Endothelial cell of umbilical vein (primary cell): ENCODE results near the gene MAPRE2. TPM values are rescaled to one million over a fixed set of nuclear protein-coding genes. Genes with fewer than 3 reads are reported as not detected.

Experiments used
- BruUV-seq: library from RNA; stranded (reverse); fragments of 400-500 nt; replicated peaks from 2 replicates; lab custom pipeline; 2021; lab: Mats Ljungman, UMichigan
- CTCF ChIA-PET: fragments of 300-600, 350-600 bp; sonication (Branson Sonifier 250); formaldehyde crosslinking; loops from one replicate; lab custom pipeline; 2021; ENCODE audit warnings: antibody characterized with exemption, inconsistent platforms; lab: Charles Lee
- POLR2A ChIA-PET: fragments of 300-600, 350-600 bp; sonication (Branson Sonifier 250); formaldehyde crosslinking; loops from one replicate; lab custom pipeline; 2021; ENCODE audit warnings: antibody characterized with exemption, inconsistent platforms; lab: Charles Lee
- DNase-seq: peaks from one replicate; pipeline ENCODE4 v3.0.0-alpha.2; 2011; ENCODE audit warnings: low read depth, low spot score
- FAIRE-seq: peaks from 2 replicates; lab custom pipeline; 2011; peaks lifted over from hg19 to GRCh38; lab: Jason Lieb, UNC
- H2AFZ ChIP-seq: 2 replicates; pipeline ENCODE4 v1.6.0; 2012; ENCODE audit warnings: low read depth, low read length, control low read depth, inconsistent platforms
- H3K27ac ChIP-seq: 2 replicates; pipeline ENCODE4 v1.5.1; 2011; ENCODE audit warnings: low read depth, mild to moderate bottlenecking, control low read depth, low read length, moderate library complexity; ENCODE audit not compliant: insufficient read depth
- H3K27me3 ChIP-seq, 2 experiments: 2 replicates each; pipeline versions ENCODE4 v1.6.0 to v1.6.1; 2011; ENCODE audit warnings: low read length in 2 of 2, mixed read lengths in 1 of 2; ENCODE audit not compliant: control insufficient read depth in 2 of 2, insufficient read depth in 2 of 2
- H3K36me3 ChIP-seq, 2 experiments: 2 replicates in 1 of 2; 3 replicates in 1 of 2; pipeline ENCODE4 v1.5.1; 2011; ENCODE audit warnings: low read length in 2 of 2, mild to moderate bottlenecking in 1 of 2, moderate library complexity in 1 of 2; ENCODE audit not compliant: control insufficient read depth in 2 of 2, insufficient read depth in 2 of 2; ENCODE audit errors: extremely low read depth in 1 of 2
- H3K4me1 ChIP-seq: 3 replicates; pipeline ENCODE4 v1.5.1; 2011; ENCODE audit warnings: mild to moderate bottlenecking, low read length; ENCODE audit not compliant: control insufficient read depth, insufficient read depth; ENCODE audit errors: extremely low read depth
- H3K4me2 ChIP-seq: 2 replicates; pipeline ENCODE4 v1.6.1; 2011; ENCODE audit warnings: low read length, control low read depth, mixed read lengths; ENCODE audit not compliant: insufficient read depth
- H3K4me3 ChIP-seq, 3 experiments: fragments of 200-600 bp in 1 of 3; sonication (generic), shearing (Covaris generic) in 1 of 3; replicated peaks in 1 of 3; 2 replicates each; pipeline ENCODE4 v1.5.1; 2011 to 2016; ENCODE audit warnings: control low read depth in 3 of 3, low read length in 3 of 3, mild to moderate bottlenecking in 2 of 3, inconsistent platforms in 1 of 3, low read depth in 1 of 3, moderate library complexity in 1 of 3; ENCODE audit not compliant: insufficient read depth in 1 of 3
- H3K79me2 ChIP-seq: 2 replicates; pipeline ENCODE4 v1.6.0; 2012; ENCODE audit warnings: low read length, inconsistent platforms; ENCODE audit not compliant: control insufficient read depth, insufficient read depth
- H3K9ac ChIP-seq: replicated peaks from 2 replicates; pipeline ENCODE3; 2011; ENCODE audit warnings: low read length, control low read depth; ENCODE audit not compliant: insufficient read depth; ENCODE audit errors: extremely low read depth
- H3K9me1 ChIP-seq: replicated peaks from 3 replicates; pipeline ENCODE4 v1.6.0; 2011; ENCODE audit warnings: mild to moderate bottlenecking, low read length; ENCODE audit not compliant: control insufficient read depth, insufficient read depth; ENCODE audit errors: extremely low read depth
- H3K9me3 ChIP-seq: replicated peaks from 2 replicates; pipeline ENCODE4 v1.5.1; 2012; ENCODE audit warnings: low read length, inconsistent platforms; ENCODE audit not compliant: control insufficient read depth, insufficient read depth
- H4K20me1 ChIP-seq: replicated peaks from 2 replicates; pipeline ENCODE3; 2011; ENCODE audit warnings: mild to moderate bottlenecking, low read length; ENCODE audit not compliant: control insufficient read depth, insufficient read depth; ENCODE audit errors: extremely low read depth
- FOS ChIP-seq: IDR thresholded peaks from 2 replicates; pipeline ENCODE4 v1.6.1; 2011; ENCODE audit warnings: mild to moderate bottlenecking, low read length, moderate library complexity, borderline replicate concordance; ENCODE audit not compliant: insufficient read depth
- JUN ChIP-seq: IDR thresholded peaks from 2 replicates; pipeline ENCODE4 v1.6.1; 2011; ENCODE audit warnings: borderline replicate concordance, low read depth; ENCODE audit not compliant: insufficient read length, insufficient read depth
- POLR2A ChIP-seq: IDR thresholded peaks from 2 replicates; pipeline ENCODE4 v1.6.1; 2012; ENCODE audit warnings: low read depth, mild to moderate bottlenecking, control low read depth, low read length
- POLR2AphosphoS5 ChIP-seq: IDR thresholded peaks from 2 replicates; pipeline ENCODE4 v1.6.1; 2012; ENCODE audit warnings: low read depth, mild to moderate bottlenecking, control low read depth, low read length, moderate library complexity; ENCODE audit not compliant: insufficient read depth
- dilution Hi-C: fragments of 300-500 bp; cut with MboI; formaldehyde crosslinking; loops from one replicate; pipeline ENCODE4 v1.15.0; 2019; ENCODE audit warnings: low sequenced_read_pairs; ENCODE audit not compliant: extremely low pct_ligation_motif_present
- intact Hi-C: fragments of 100-400 bp; cut with micrococcal nuclease; formaldehyde crosslinking; loops from one replicate; pipeline ENCODE4 v1.10.0; 2022
- polyA plus RNA-seq, 4 experiments: library from polyadenylated mRNA; depleted of rRNA in 3 of 4; stranded (reverse) in 3 of 4; unstranded in 1 of 4; fragments of >200 nt; gene quantifications; 2 replicates each; pipeline versions ENCODE4 v1.2.1 to v1.2.3, GENCODE V29; 2011 to 2012; ENCODE audit warnings: missing spikeins in 1 of 4
- total RNA-seq: library from RNA; stranded (reverse); gene quantifications from 2 replicates; pipeline ENCODE4 v1.2.3, GENCODE V29; 2021
- TF ChIP-seq, protein P1 (sequence below), 2 donors: IDR thresholded peaks; 1 replicate in 1 of 2; 2 replicates in 1 of 2; pipeline ENCODE4 v1.5.1; 2011; ENCODE audit warnings: low read length in 2 of 2, mild to moderate bottlenecking in 2 of 2, moderate library complexity in 2 of 2, control low read depth in 1 of 2, inconsistent platforms in 1 of 2, low read depth in 1 of 2; ENCODE audit not compliant: insufficient read depth in 1 of 2; ENCODE audit errors: extremely low read depth in 1 of 2

The MAPRE2 gene
- total and polyA plus RNA-seq, 2 donors (not counting 3 experiments of a cell fraction or from before 2014, with no cell fraction given), result 117 to 148 TPM

DNA sequence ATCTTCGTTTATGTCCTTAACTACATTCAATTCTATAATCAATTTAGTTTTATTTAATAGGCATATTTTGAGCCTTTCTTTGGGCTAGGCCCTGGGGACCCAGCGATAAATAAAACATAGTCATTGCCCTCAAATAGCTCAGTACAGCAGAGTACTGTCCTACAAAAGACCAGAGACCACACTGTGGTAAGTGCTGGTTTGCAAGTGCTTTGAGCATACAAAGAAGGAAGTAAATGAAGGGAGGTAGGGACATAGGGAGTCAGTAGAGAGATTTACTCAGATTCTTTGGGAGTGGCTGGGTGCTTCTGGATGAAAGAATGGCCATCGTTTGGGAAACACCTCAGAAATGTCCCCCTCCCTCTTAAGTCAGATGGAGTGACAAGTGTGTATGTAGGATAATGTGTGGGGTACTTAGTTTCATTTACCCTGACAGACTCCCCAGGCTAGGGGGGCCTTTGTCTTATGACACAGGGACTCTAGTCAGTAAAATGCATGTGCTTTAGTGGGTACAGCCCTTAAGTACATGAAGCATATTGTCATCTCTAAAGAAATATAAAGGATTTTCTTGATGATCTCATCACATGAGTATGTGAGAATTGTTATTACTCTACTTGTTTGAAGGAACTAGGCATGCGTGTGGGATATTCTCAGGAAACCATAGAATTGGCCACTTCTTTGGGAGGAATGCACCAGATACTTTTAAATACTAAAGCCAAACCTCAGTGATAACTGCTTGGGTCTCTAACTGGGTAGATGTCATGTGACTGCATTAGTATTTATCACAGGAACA is 35.1 kb downstream of the MAPRE2 start:
- peak; percentile 85 for FAIRE-seq
- H3K4me1 ChIP-seq, result peaks cover 82% of the 10 kb centered on the region
- H3K27ac ChIP-seq, result peak overlapping the region; percentile 98

More for the DNA sequence above, 35.1 kb downstream of the MAPRE2 start:
- intact Hi-C loops (loop anchor here (1.0 to 10.0 kb wide), 5 partner anchors 34 to 538 kb away; partner anchors contain the start of gene MAPRE2), dilution Hi-C loops (no loop called here)
- H3K4me2 ChIP-seq, result peak overlapping the region; percentile 91
- peaks cover 50% of the 10 kb centered on the region for H3K79me2 ChIP-seq
- DNase-seq, result peak; percentile 93
- H3K9ac ChIP-seq, result peak overlapping the region; percentile 69
- ChIA-PET CTCF (no interaction called here), POLR2A (no interaction called here)
- no peak overlapping the region for H3K4me3 ChIP-seq
- H3K9me1 ChIP-seq, result no peaks in the 10 kb centered on the region
- BruUV-seq, result TSS peak; percentile 98
- no peaks in the 10 kb centered on the region for H3K9me3 ChIP-seq
- no peaks in the 10 kb centered on the region for H4K20me1 ChIP-seq
- peaks cover 3 to 8% of the 10 kb centered on the region in 2 experiments for H3K36me3 ChIP-seq
- no peak overlapping the region for H2AFZ ChIP-seq
- TF ChIP-seq, protein P1, sequence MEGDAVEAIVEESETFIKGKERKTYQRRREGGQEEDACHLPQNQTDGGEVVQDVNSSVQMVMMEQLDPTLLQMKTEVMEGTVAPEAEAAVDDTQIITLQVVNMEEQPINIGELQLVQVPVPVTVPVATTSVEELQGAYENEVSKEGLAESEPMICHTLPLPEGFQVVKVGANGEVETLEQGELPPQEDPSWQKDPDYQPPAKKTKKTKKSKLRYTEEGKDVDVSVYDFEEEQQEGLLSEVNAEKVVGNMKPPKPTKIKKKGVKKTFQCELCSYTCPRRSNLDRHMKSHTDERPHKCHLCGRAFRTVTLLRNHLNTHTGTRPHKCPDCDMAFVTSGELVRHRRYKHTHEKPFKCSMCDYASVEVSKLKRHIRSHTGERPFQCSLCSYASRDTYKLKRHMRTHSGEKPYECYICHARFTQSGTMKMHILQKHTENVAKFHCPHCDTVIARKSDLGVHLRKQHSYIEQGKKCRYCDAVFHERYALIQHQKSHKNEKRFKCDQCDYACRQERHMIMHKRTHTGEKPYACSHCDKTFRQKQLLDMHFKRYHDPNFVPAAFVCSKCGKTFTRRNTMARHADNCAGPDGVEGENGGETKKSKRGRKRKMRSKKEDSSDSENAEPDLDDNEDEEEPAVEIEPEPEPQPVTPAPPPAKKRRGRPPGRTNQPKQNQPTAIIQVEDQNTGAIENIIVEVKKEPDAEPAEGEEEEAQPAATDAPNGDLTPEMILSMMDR (IDR thresholded peaks at IDR 0.05; ENCODE audit: extremely low read depth in 1 of 2, insufficient read depth in 1 of 2, low read depth in 1 of 2, low read length in 2 of 2), result no peak
- TF ChIP-seq POLR2AphosphoS5 (peak; percentile 33), JUN (peak; percentile 86), POLR2A (no peak), FOS (peak; percentile 49)
- no peaks in the 10 kb centered on the region for H3K27me3 ChIP-seq
